CD4-positive, CD25-positive, alpha-beta regulatory T cell (primary cell): ENCODE measurements around the gene ZNF574. TPM values are rescaled to one million over a fixed set of nuclear protein-coding genes. Genes with fewer than 3 reads are reported as not detected.
"Not testable (repeated sequence)": the region's sequence is repeated elsewhere in the genome, so short reads cannot be mapped to it uniquely, and the experiment has no call there.

Experiments used
- ATAC-seq, 2 donors: fragments of 150-1000 bp; cut with Tn5 transposase; one replicate each; pipeline ENCODE4 v1.10.0; 2021; ENCODE audit warnings: low read depth in 2 of 2, moderate number of reproducible peaks in 2 of 2, moderate library complexity in 1 of 2
- DNase-seq, 3 donors: peaks; one replicate each; pipeline versions ENCODE4 v3.0.0 to v3.0.0-alpha.2; 2012 to 2022; ENCODE audit warnings: mixed read lengths in 1 of 3
- H3K27ac ChIP-seq: one replicate; pipeline ENCODE4 v1.7.0; 2013; ENCODE audit warnings: mild to moderate bottlenecking, low read length; ENCODE audit not compliant: insufficient read depth, poor library complexity, severe bottlenecking
- H3K27me3 ChIP-seq: one replicate; pipeline ENCODE4 v1.7.0; 2013; ENCODE audit warnings: low read length; ENCODE audit not compliant: control insufficient read depth, insufficient read depth
- H3K36me3 ChIP-seq: one replicate; pipeline ENCODE4 v1.7.0; 2013; ENCODE audit warnings: mild to moderate bottlenecking, low read length, moderate library complexity; ENCODE audit not compliant: control insufficient read depth, insufficient read depth
- H3K4me1 ChIP-seq: 2 replicates; pipeline ENCODE4 v1.7.0; 2013; ENCODE audit warnings: mild to moderate bottlenecking, low read length; ENCODE audit not compliant: insufficient read depth, control insufficient read depth, poor library complexity, severe bottlenecking
- H3K4me3 ChIP-seq: one replicate; pipeline ENCODE4 v1.7.0; 2013; ENCODE audit warnings: low read depth, mild to moderate bottlenecking, low read length, moderate library complexity
- H3K9me3 ChIP-seq, 2 experiments: 1 replicate in 1 of 2; 2 replicates in 1 of 2; pipeline ENCODE4 v1.7.0; 2013; ENCODE audit warnings: low read length in 2 of 2, mild to moderate bottlenecking in 1 of 2, moderate library complexity in 1 of 2; ENCODE audit not compliant: control insufficient read depth in 2 of 2
- H3K27ac Mint-ChIP-seq, 3 donors: one replicate each; pipeline ENCODE4 v1.8.0; 2020 to 2022; ENCODE audit warnings: mild to moderate bottlenecking in 3 of 3, mixed read lengths in 3 of 3, moderate library complexity in 2 of 3
- H3K27me3 Mint-ChIP-seq: one replicate; pipeline ENCODE4 v1.8.0; 2022; ENCODE audit warnings: mild to moderate bottlenecking, mixed read lengths
- H3K36me3 Mint-ChIP-seq: one replicate; pipeline ENCODE4 v1.8.0; 2020; ENCODE audit warnings: mixed read lengths
- H3K4me1 Mint-ChIP-seq, 4 donors: one replicate each; pipeline ENCODE4 v1.8.0; 2020 to 2022; ENCODE audit warnings: mixed read lengths in 4 of 4, mild to moderate bottlenecking in 1 of 4
- H3K4me3 Mint-ChIP-seq, 4 donors: one replicate each; pipeline ENCODE4 v1.8.0; 2020 to 2022; ENCODE audit warnings: mild to moderate bottlenecking in 4 of 4, mixed read lengths in 4 of 4, moderate library complexity in 3 of 4
- H3K9me3 Mint-ChIP-seq, 7 donors: one replicate each; pipeline ENCODE4 v1.8.0; 2020 to 2022; ENCODE audit warnings: mixed read lengths in 7 of 7, mild to moderate bottlenecking in 3 of 7, moderate library complexity in 2 of 7
- polyA plus RNA-seq, 4 donors: library from polyadenylated mRNA; unstranded; fragments of 300-500 nt; fragmentation: Illumina TruSeq; gene quantifications; one replicate each; pipeline ENCODE4 v1.2.3, GENCODE V29; 2021
- total RNA-seq: library from RNA; stranded (reverse); gene quantifications from one replicate; pipeline ENCODE4 v1.2.3, GENCODE V29; 2022

The ZNF574 gene
- total and polyA plus RNA-seq, 5 donors from 2014 or later, result 10.7 to 24.0 (median 17.8) TPM

DNA sequence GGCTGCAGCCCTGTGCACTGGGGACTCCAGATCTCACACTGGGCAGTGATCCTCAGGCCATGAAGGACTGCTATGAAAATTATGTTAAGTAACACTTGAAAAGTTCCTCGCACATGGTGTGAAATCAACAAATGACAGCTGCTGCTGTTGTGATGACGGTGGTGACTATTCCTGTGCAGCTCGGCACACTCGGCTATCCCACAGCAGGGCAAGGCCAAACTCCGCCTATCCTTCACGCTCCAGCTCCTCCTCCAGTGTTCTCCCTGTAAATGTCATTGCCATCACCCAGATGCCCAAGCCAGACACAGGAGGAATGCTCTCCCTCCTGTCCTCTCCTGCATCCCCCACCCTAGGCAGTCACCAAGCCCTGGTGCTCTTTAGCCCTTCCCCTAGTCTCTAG lies 37.3 kb upstream of the ZNF574 start:
- no peaks in the 10 kb centered on the region for H3K9me3 ChIP-seq
- DNase-seq (no peak), ATAC-seq (no peak)
- H3K9me3 Mint-ChIP-seq, result no peaks in the 10 kb centered on the region
- peaks cover 0 to 6% (median 2%) of the 10 kb centered on the region in 4 donors for H3K4me1 Mint-ChIP-seq
- no peaks in the 10 kb centered on the region for H3K36me3 ChIP-seq
- peak overlapping the region in 1 of 3 donors; percentile 44 for H3K27ac Mint-ChIP-seq
- H3K36me3 Mint-ChIP-seq, result no peaks in the 10 kb centered on the region
- no peaks in the 10 kb centered on the region for H3K27me3 ChIP-seq
- no peak overlapping the region for H3K27ac ChIP-seq
- no peak overlapping the region for H3K4me3 ChIP-seq
- no peaks in the 10 kb centered on the region for H3K4me1 ChIP-seq
- H3K4me3 Mint-ChIP-seq, result no peak overlapping the region
- H3K27me3 Mint-ChIP-seq, result peaks cover 10% of the 10 kb centered on the region

DNA sequence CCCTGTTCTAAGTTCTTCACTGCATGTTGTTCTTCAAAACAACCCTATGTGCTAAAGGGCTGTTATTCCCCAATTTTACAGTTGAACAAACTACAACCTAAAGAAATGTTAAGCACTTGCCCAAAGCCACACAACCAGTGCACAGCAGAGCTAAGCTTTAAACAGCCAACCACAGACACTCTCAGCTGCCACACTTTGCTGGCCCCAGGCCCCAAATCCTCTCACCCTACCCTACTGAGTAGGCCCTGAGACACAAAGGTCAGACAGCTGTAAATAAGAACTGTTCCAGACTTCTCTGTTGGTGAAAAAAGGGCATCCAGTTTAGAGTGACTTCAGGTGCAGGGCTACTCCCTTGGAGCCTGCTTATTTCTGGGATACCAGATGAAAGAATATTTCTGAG lies 35.9 kb upstream of the ZNF574 start:
- Histone ChIP-seq H3K4me3 (no peak overlapping the region), H3K27me3 (no peaks in the 10 kb centered on the region), H3K9me3 (no peaks in the 10 kb centered on the region), H3K4me1 (no peaks in the 10 kb centered on the region), H3K36me3 (no peaks in the 10 kb centered on the region), H3K27ac (no peak overlapping the region)
- ATAC-seq (no peak), DNase-seq (no peak)
- H3K36me3 Mint-ChIP-seq, result no peaks in the 10 kb centered on the region
- no peaks in the 10 kb centered on the region for H3K9me3 Mint-ChIP-seq
- no peak overlapping the region for H3K4me3 Mint-ChIP-seq
- peaks cover 4% of the 10 kb centered on the region for H3K27me3 Mint-ChIP-seq
- no peaks in the 10 kb centered on the region for H3K4me1 Mint-ChIP-seq
- H3K27ac Mint-ChIP-seq, result no peak overlapping the region

DNA sequence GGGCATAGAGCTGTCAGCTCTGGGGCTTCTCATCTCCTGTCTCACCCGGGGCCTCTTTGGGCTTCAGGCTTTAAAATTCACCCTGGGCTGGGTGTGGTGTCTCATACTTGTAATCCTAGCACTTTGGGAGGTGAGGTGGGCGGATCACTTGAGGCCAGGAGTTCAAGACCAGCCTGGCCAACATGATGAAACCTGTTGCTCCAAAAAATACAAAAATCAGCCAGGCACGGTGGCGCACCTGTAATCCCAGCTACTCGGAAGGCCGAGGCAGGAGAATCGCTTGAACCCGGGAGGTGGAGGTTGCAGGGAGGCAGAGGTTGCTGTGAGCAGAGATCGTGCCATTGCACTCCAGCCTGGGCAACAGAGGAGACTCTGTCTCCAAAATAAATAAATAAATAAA lies 35.5 kb upstream of the ZNF574 start:
- H3K36me3 ChIP-seq, H3K4me3 Mint-ChIP-seq, H3K27ac Mint-ChIP-seq, H3K9me3 Mint-ChIP-seq, H3K27me3 ChIP-seq, H3K4me1 Mint-ChIP-seq, H3K36me3 Mint-ChIP-seq, H3K27ac ChIP-seq, H3K27me3 Mint-ChIP-seq, H3K4me1 ChIP-seq, H3K4me3 ChIP-seq, ATAC-seq, DNase-seq, H3K9me3 ChIP-seq: not testable (repeated sequence)

DNA sequence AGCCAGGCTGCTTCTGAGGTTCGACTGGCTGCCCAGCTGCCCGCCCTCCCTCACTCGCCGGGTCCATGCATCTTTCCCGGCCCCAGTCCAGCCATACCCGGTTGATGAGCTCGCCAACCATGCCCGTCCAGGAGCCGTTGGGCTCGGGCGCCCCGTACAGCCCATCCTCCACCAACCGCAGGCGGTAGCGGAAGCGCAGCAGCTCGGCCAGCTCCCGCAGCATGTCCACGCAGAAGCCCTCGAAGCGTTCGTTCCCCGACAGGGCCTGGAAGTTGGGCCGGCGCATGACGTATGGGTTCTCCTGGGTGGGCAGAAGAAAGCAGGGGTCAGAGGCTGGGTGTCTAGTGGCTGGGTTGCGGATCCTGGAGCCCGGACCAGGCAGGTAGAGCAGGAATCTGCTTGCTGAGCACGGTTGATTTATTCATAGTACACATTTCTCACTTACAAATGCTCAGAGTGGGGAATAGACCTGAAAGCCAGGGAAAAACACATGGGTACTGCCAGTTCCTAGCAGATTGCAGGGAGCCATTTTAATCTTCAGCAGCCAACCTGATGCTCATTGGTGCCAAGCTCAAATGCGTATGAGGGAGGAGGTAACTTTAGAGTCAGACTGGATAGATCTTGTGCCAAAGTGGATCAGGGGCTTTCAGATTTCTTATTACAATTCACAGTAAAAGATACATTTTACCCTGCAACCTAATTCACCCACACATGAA lies 33.4 kb upstream of the ZNF574 start:
- no peaks in the 10 kb centered on the region for H3K4me1 Mint-ChIP-seq
- H3K27ac Mint-ChIP-seq, result no peak overlapping the region
- H3K36me3 Mint-ChIP-seq, result no peaks in the 10 kb centered on the region
- H3K9me3 ChIP-seq, result no peaks in the 10 kb centered on the region
- no peaks in the 10 kb centered on the region for H3K36me3 ChIP-seq
- H3K4me3 ChIP-seq, result no peak overlapping the region
- DNase-seq, result no peak
- no peaks in the 10 kb centered on the region for H3K27me3 ChIP-seq
- peaks cover 4% of the 10 kb centered on the region for H3K27me3 Mint-ChIP-seq
- no peaks in the 10 kb centered on the region for H3K4me1 ChIP-seq
- no peak for ATAC-seq
- no peak overlapping the region for H3K4me3 Mint-ChIP-seq
- no peak overlapping the region for H3K27ac ChIP-seq
- no peaks in the 10 kb centered on the region for H3K9me3 Mint-ChIP-seq

DNA sequence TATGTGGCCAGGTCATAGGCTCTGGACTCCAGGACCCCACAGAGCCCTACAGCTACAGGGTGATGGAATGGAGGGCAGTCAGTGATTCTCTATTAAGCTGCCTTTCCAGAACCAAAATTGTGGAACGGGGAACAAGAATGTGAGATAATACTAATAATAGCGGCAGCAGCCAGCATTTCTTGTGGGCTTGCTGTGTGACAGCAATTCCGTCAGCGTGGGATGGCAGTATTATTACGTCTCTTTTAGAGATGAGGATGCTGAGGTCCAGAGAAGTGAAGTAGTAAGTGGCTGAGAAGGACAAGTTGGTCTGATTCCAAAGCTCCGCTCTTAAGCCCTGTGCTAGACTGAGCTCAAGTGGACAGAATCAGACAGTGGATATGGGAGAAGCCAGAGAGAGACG lies 30.4 kb upstream of the ZNF574 start:
- H3K27me3 Mint-ChIP-seq, result peaks cover 4% of the 10 kb centered on the region
- H3K36me3 Mint-ChIP-seq, result no peaks in the 10 kb centered on the region
- Histone ChIP-seq H3K4me3 (no peak overlapping the region), H3K9me3 (no peaks in the 10 kb centered on the region), H3K36me3 (no peaks in the 10 kb centered on the region), H3K4me1 (no peaks in the 10 kb centered on the region), H3K27ac (no peak overlapping the region), H3K27me3 (no peaks in the 10 kb centered on the region)
- DNase-seq, result no peak
- ATAC-seq, result no peak
- H3K4me3 Mint-ChIP-seq, result no peak overlapping the region
- peaks cover 0 to 8% (median 3%) of the 10 kb centered on the region in 4 donors for H3K4me1 Mint-ChIP-seq
- no peaks in the 10 kb centered on the region for H3K9me3 Mint-ChIP-seq
- H3K27ac Mint-ChIP-seq, result no peak overlapping the region

DNA sequence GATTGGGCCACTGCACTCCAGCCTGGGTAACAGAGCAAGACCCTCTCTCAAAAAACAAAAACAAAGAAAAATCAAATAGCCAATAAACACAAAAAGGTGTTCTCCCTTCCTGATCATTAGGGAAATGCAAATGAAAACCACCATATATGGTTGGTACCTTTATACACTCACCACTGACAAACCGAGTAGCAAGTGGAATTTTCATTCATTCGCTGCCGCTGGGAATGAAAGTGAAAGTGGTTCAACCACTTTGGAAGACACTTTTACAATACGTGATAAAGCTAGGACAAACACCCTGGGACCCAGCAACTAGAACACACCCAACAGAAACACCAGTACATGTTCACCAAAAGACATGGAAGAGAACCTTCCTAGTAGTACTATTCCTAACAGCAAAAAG lies 27.0 kb upstream of the ZNF574 start:
- H3K9me3 Mint-ChIP-seq, result no peaks in the 10 kb centered on the region
- ATAC-seq (no peak), DNase-seq (peak in 1 of 3 donors; percentile 48)
- peaks cover 4% of the 10 kb centered on the region for H3K27me3 Mint-ChIP-seq
- Histone ChIP-seq H3K4me3 (no peak overlapping the region), H3K27ac (no peak overlapping the region), H3K9me3 (no peaks in the 10 kb centered on the region), H3K27me3 (no peaks in the 10 kb centered on the region), H3K36me3 (no peaks in the 10 kb centered on the region), H3K4me1 (no peaks in the 10 kb centered on the region)
- H3K27ac Mint-ChIP-seq, result peak overlapping the region in 1 of 3 donors; percentile 73
- H3K4me1 Mint-ChIP-seq, result peaks cover 0 to 11% (median 4%) of the 10 kb centered on the region in 4 donors
- no peaks in the 10 kb centered on the region for H3K36me3 Mint-ChIP-seq
- peak overlapping the region in 2 of 4 donors; percentile 23 to 56 for H3K4me3 Mint-ChIP-seq

DNA sequence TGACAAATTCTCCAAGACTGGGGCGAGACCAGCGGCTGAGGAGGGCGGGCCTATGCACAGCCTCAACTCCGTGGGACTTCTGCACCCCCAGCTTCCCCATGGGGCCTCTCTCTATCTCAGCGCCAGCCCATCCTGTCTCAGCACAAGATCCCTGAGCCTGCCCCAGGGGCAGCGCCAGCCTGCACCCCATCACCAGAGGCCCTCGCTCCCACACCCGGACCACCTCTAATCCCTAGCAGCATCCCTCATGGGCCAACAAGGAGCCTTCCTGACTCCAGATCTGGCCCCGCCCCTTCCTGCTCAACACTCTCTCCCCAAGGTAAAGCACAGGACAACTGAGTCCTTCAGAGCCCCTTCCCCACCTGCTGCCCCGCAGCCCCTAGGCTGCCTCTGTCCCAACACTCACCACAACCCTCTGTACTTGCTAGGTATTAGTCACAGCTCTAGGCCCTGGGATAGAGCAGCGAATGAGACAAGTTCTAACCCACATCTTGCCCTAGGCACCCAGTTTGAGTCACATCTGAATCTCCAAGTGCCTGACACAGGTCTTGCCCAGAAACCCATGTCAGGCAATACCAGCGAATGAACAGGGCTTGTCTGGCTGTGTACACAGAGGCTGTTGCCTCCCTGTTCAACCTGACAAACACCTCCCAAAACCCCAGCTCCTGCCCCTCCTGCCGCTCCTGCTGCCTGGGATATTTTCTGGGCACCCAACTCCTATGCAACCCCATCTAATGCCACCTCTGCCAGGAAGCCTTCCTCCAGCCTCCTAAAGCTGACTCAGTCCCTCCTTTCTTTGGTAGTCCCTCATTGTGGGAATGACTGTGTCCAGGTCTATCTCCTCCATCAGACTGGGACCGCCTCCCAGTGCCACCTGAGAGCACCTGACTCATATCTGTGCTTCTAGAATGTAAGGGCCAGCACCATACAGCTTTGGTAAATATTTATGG lies 24.5 kb upstream of the ZNF574 start:
- Histone ChIP-seq H3K4me1 (no peaks in the 10 kb centered on the region), H3K4me3 (no peak overlapping the region), H3K27me3 (no peaks in the 10 kb centered on the region), H3K27ac (no peak overlapping the region), H3K36me3 (no peaks in the 10 kb centered on the region), H3K9me3 (no peaks in the 10 kb centered on the region)
- Mint-ChIP-seq H3K36me3 (no peaks in the 10 kb centered on the region), H3K27me3 (no peaks in the 10 kb centered on the region), H3K4me1 (peaks cover 0 to 11% (median 4%) of the 10 kb centered on the region in 4 donors), H3K27ac (peak overlapping the region in 2 of 3 donors; percentile 42 to 66), H3K9me3 (peaks cover 0 to 1% (median 0%) of the 10 kb centered on the region in 7 donors), H3K4me3 (no peak overlapping the region)
- ATAC-seq (no peak), DNase-seq (peak in 1 of 3 donors; percentile 29)
